ENCODE data around the gene EFTUD2.
A peak's percentile ranks its signal among the peaks of the same experiment; 100 is the strongest.

Gene EFTUD2

GRCh38 chr17:44887971-44888954, 11.0 kb downstream of the EFTUD2 start:
- no peak for DNase-seq (ENCODE audit: low read depth)

GRCh38 chr17:44887016-44887415, 12.2 kb downstream of the EFTUD2 start:
- no peak for DNase-seq (ENCODE audit: low read depth)

- no peak for DNase-seq (ENCODE audit: low read depth)
Observed at GRCh38 chr17:44884941-44885340, 14.3 kb downstream of the EFTUD2 start.

GRCh38 chr17:44881145-44881544, 18.1 kb downstream of the EFTUD2 start:
- no peak for DNase-seq (ENCODE audit: low read depth)

GRCh38 chr17:44880062-44880461, 19.2 kb downstream of the EFTUD2 start:
- DNase-seq (ENCODE audit: low read depth): no peak

- DNase-seq (ENCODE audit: low read depth): no peak
Observed at GRCh38 chr17:44879376-44879775, 19.9 kb downstream of the EFTUD2 start.

- DNase-seq (ENCODE audit: low read depth): no peak
Observed at GRCh38 chr17:44878627-44879221, 20.5 kb downstream of the EFTUD2 start.

GRCh38 chr17:44877121-44877520, 22.1 kb downstream of the EFTUD2 start:
- no peak for DNase-seq (ENCODE audit: low read depth)

- no peak for DNase-seq (ENCODE audit: low read depth)
Observed at GRCh38 chr17:44875761-44876160, 23.5 kb downstream of the EFTUD2 start.

- DNase-seq (ENCODE audit: low read depth): no peak
Observed at GRCh38 chr17:44872131-44872768, 27.0 kb downstream of the EFTUD2 start.

- no peak for DNase-seq (ENCODE audit: low read depth)
Observed at GRCh38 chr17:44871556-44871955, 27.7 kb downstream of the EFTUD2 start.

GRCh38 chr17:44867841-44868240, 31.4 kb downstream of the EFTUD2 start:
- DNase-seq (ENCODE audit: low read depth): no peak

- DNase-seq (ENCODE audit: low read depth): no peak
Observed at GRCh38 chr17:44865931-44866330, 33.3 kb downstream of the EFTUD2 start.

GRCh38 chr17:44865231-44865660, 34.0 kb downstream of the EFTUD2 start:
- peak; percentile 28 for DNase-seq (ENCODE audit: low read depth)

GRCh38 chr17:44864831-44865230, 34.4 kb downstream of the EFTUD2 start:
- no peak for DNase-seq (ENCODE audit: low read depth)

- DNase-seq (ENCODE audit: low read depth): no peak
Observed at GRCh38 chr17:44863061-44863918, 36.0 kb downstream of the EFTUD2 start.

GRCh38 chr17:44862278-44862914, 36.8 kb downstream of the EFTUD2 start:
- no peak for DNase-seq (ENCODE audit: low read depth)

GRCh38 chr17:44859701-44860100, 39.5 kb downstream of the EFTUD2 start:
- no peak for DNase-seq (ENCODE audit: low read depth)

- DNase-seq (ENCODE audit: low read depth): no peak
Observed at GRCh38 chr17:44854192-44854591, 45.1 kb downstream of the EFTUD2 start.

GRCh38 chr17:44850612-44851011, 48.6 kb downstream of the EFTUD2 start:
- DNase-seq (ENCODE audit: low read depth): no peak

- no peak for DNase-seq (ENCODE audit: low read depth)
Observed at GRCh38 chr17:44850025-44850424, 49.2 kb downstream of the EFTUD2 start.

All from HS-5 (cell line).